Measurements from ENCODE around the gene PHLPP1. TPM values are rescaled to one million over a fixed set of nuclear protein-coding genes. Genes with fewer than 3 reads are reported as not detected.

PHLPP1 gene
- total and polyA plus RNA-seq, 2 experiments from 2014 or later: 15.7 to 73.6 TPM

DNA sequence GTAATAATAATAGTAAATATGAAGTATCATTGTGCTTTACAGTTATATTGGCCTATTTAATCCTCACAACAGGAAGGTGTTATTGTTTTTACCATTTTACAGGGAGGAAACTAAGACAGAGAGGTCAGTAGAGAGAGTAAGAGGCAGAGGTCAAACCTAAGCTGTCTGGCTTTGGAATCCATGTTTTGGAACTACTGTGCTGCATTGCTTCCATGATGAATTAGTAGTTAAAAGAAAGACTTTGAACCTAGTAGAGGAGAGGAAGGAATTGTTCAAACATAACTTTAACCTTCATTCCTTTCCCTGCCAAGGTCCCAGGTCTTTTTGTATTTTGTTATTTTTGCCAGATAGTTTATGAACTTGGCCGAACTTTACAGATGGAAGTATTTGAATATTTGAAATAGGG, 80.9 kb downstream of the PHLPP1 start:
- no peaks in the 10 kb centered on the region for H3K36me3 Mint-ChIP-seq (ENCODE audit: low read depth)
- no peak for DNase-seq (ENCODE audit: low spot score)

More for the DNA sequence above, 80.9 kb downstream of the PHLPP1 start:
- H3K4me2 ChIP-seq: no peak overlapping the region
- Mint-ChIP-seq H3K4me1 (peaks cover 83% of the 10 kb centered on the region), H3K27ac (no peak overlapping the region), H3K9me3 (no peaks in the 10 kb centered on the region; the same call in 2 of the 3 replicates), H3K4me3 (no peak overlapping the region), H3K27me3 (ENCODE audit: insufficient read depth, low read depth, poor library complexity) (peaks cover 2% of the 10 kb centered on the region)
- H3K27me3 ChIP-seq (ENCODE audit: insufficient read depth): no peaks in the 10 kb centered on the region
- H3K4me1 ChIP-seq (ENCODE audit: insufficient read depth): peaks cover 86% of the 10 kb centered on the region
- H3F3A ChIP-seq (replicated peaks; ENCODE audit: low read depth): peaks cover 6% of the 10 kb centered on the region
- ATAC-seq: no peak
- TF ChIP-seq, protein P1, sequence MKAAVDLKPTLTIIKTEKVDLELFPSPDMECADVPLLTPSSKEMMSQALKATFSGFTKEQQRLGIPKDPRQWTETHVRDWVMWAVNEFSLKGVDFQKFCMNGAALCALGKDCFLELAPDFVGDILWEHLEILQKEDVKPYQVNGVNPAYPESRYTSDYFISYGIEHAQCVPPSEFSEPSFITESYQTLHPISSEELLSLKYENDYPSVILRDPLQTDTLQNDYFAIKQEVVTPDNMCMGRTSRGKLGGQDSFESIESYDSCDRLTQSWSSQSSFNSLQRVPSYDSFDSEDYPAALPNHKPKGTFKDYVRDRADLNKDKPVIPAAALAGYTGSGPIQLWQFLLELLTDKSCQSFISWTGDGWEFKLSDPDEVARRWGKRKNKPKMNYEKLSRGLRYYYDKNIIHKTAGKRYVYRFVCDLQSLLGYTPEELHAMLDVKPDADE (IDR thresholded peaks at IDR 0.05): no peak
- TF ChIP-seq STAT1 (IDR thresholded peaks at IDR 0.05; ENCODE audit: unreplicated experiment) (no peak), POLR2AphosphoS5 (IDR thresholded peaks at IDR 0.05; ENCODE audit: low read depth) (no peak), ZNF462 (CRISPR knock-in tag; IDR thresholded peaks at IDR 0.05) (no peak), EZH2 (IDR thresholded peaks at IDR 0.05; ENCODE audit: low read depth, unreplicated experiment) (no peak), CREB1 (CRISPR knock-in tag; IDR thresholded peaks at IDR 0.05; ENCODE audit: low read depth) (no peak)
- TF ChIP-seq, protein P2, sequence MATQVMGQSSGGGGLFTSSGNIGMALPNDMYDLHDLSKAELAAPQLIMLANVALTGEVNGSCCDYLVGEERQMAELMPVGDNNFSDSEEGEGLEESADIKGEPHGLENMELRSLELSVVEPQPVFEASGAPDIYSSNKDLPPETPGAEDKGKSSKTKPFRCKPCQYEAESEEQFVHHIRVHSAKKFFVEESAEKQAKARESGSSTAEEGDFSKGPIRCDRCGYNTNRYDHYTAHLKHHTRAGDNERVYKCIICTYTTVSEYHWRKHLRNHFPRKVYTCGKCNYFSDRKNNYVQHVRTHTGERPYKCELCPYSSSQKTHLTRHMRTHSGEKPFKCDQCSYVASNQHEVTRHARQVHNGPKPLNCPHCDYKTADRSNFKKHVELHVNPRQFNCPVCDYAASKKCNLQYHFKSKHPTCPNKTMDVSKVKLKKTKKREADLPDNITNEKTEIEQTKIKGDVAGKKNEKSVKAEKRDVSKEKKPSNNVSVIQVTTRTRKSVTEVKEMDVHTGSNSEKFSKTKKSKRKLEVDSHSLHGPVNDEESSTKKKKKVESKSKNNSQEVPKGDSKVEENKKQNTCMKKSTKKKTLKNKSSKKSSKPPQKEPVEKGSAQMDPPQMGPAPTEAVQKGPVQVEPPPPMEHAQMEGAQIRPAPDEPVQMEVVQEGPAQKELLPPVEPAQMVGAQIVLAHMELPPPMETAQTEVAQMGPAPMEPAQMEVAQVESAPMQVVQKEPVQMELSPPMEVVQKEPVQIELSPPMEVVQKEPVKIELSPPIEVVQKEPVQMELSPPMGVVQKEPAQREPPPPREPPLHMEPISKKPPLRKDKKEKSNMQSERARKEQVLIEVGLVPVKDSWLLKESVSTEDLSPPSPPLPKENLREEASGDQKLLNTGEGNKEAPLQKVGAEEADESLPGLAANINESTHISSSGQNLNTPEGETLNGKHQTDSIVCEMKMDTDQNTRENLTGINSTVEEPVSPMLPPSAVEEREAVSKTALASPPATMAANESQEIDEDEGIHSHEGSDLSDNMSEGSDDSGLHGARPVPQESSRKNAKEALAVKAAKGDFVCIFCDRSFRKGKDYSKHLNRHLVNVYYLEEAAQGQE (IDR thresholded peaks at IDR 0.05; ENCODE audit: unreplicated experiment): no peak
- peaks cover 3% of the 10 kb centered on the region; the same call in 1 of the 2 replicates for H4K20me1 ChIP-seq (replicated peaks; ENCODE audit: insufficient read depth)
- no peak overlapping the region for H3K27ac ChIP-seq (ENCODE audit: low read depth)
- H3K4me3 ChIP-seq: no peak overlapping the region
- H3K79me2 ChIP-seq (replicated peaks; ENCODE audit: insufficient read depth): peaks cover 93% of the 10 kb centered on the region
- H2AFZ ChIP-seq: no peak overlapping the region
- H3K9me2 ChIP-seq (ENCODE audit: insufficient read depth): no peaks in the 10 kb centered on the region
- H3K36me3 ChIP-seq (ENCODE audit: insufficient read depth): no peaks in the 10 kb centered on the region
